K562 (cell line): ENCODE measurements around the gene PHLDB3. TPM values are rescaled to one million over a fixed set of nuclear protein-coding genes. Genes with fewer than 3 reads are reported as not detected.
A peak's percentile ranks its signal among the peaks of the same experiment; 100 is the strongest.

ENCODE experiments used
- E4F1 ChIP-seq: fragments of 250-450 bp; sonication (Bioruptor Pico); IDR thresholded peaks from 2 replicates; pipeline ENCODE4 v1.5.0; 2021; ENCODE audit warnings: mild to moderate bottlenecking, borderline replicate concordance
- PRMT5 ChIP-seq: sonication (generic); formaldehyde crosslinking; IDR thresholded peaks from 2 replicates; pipeline ENCODE4 v1.5.0; 2020; ENCODE audit warnings: missing genetic modification reagents
- RBM22 ChIP-seq: fragments of 200-400 bp; formaldehyde crosslinking; IDR thresholded peaks from 2 replicates; pipeline ENCODE4 v1.6.1; 2018; ENCODE audit warnings: low read length, low read depth; ENCODE audit not compliant: poor library complexity, severe bottlenecking
- THRA ChIP-seq: fragments of 450-650 bp; IDR thresholded peaks from 2 replicates; pipeline ENCODE4 v1.6.1; 2017; ENCODE audit warnings: mild to moderate bottlenecking, moderate library complexity
- TOE1 ChIP-seq, 2 experiments: fragments of 450-650 bp in 1 of 2; sonication (generic) in 1 of 2; formaldehyde crosslinking in 1 of 2; IDR thresholded peaks; 2 replicates each; pipeline versions ENCODE4 v1.7.1 to v1.8.0; 2016 to 2022; ENCODE audit warnings: borderline replicate concordance in 2 of 2, mild to moderate bottlenecking in 2 of 2, antibody characterized with exemption in 1 of 2, inconsistent platforms in 1 of 2, low read depth in 1 of 2, missing genetic modification reagents in 1 of 2, moderate library complexity in 1 of 2
- ZBTB43 ChIP-seq: sonication (generic); formaldehyde crosslinking; IDR thresholded peaks from 2 replicates; pipeline ENCODE4 v1.8.0; 2023; ENCODE audit warnings: mild to moderate bottlenecking, missing genetic modification reagents
- polyA plus RNA-seq, 8 experiments: library from polyadenylated mRNA; depleted of rRNA in 4 of 8; stranded (reverse) in 5 of 8; unstranded in 3 of 8; fragments of >200 nt; fragmentation: Nextera tagmentation in 2 of 8; fragmentation: Illumina TruSeq in 1 of 8; extraction: Ambion mirVana in 2 of 8; extraction: Trizol in 1 of 8; gene quantifications; 2 replicates each; pipeline versions ENCODE4 v1.2.1 to v1.2.3, GENCODE V29; 2011 to 2014; ENCODE audit warnings: inconsistent platforms in 1 of 8, missing spikeins in 1 of 8
- total RNA-seq, 7 experiments: library from RNA; depleted of rRNA in 6 of 7; stranded (reverse); fragments of >200 nt in 6 of 7; fragmentation: Illumina TruSeq in 2 of 7; extraction: Trizol in 2 of 7; gene quantifications; 2 replicates each; pipeline versions ENCODE4 v1.2.1 to v1.2.3, GENCODE V29; 2011 to 2021; ENCODE audit warnings: low replicate concordance in 1 of 7
- TF ChIP-seq, protein P1 (sequence below): sonication (generic); formaldehyde crosslinking; IDR thresholded peaks from 2 replicates; pipeline ENCODE4 v1.8.0; 2023; ENCODE audit warnings: missing genetic modification reagents, mild to moderate bottlenecking, borderline replicate concordance
- TF ChIP-seq, protein P2 (sequence below): fragments of 250-450 bp; sonication (Bioruptor Pico); IDR thresholded peaks from 2 replicates; pipeline ENCODE4 v1.5.1; 2021; ENCODE audit warnings: mild to moderate bottlenecking
- TF ChIP-seq, protein P3 (sequence below): fragments of 250-450 bp; sonication (Bioruptor Pico); IDR thresholded peaks from 2 replicates; pipeline ENCODE4 v1.8.0; 2022; ENCODE audit warnings: inconsistent platforms

Gene PHLDB3
- total and polyA plus RNA-seq, 9 of the 15 experiments (the other 6 are each of a cell fraction or from before 2014, with no cell fraction given) = 0.04 to 23.5 (median 3.9) TPM

DNA sequence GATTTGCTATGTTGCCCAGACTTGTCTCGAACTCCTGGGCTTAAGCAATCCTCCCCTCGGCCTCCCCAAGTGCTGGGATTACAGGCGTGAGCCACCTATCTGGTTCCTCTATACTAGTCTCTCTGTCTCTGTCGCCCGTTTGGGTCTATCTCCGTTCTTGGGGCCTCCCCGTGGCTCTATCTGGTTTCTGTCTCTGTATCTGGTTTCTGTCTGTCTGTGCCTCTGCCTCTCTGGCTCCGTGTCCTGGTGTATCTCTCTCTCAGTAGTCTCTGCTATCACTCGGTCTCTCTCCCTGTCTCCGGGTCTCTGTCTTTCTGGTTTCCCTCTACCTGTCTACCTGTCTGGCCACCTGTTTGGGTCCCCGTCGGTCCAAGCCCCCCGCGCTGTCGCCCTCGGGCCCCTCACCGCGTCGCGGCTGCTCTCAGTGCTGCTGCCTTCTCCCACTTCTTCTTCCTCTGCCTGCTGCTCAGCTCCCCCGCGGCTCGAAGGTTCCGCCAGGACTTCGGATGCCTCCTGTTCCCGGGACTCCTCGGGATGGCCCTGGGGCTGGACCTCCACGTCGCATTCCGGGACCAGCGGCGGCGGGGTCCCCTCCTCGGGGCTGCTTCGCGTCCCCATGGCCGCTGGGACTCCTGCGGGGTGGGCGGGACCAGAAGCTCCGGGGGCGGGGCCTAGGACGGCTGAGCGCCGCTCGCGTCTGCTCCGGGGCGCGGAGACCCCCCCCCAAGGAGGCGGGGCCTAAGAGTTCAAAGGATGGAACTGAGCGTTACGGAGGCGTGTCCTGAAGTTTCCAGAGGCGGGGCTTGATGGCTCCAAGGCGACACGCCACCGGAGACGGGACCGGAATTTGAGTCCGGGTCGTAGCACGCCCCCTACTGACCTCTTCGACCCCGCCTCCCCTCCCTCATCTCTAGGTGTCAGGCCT, 783 bp downstream of the PHLDB3 start (continued):
- TF ChIP-seq, protein P1, sequence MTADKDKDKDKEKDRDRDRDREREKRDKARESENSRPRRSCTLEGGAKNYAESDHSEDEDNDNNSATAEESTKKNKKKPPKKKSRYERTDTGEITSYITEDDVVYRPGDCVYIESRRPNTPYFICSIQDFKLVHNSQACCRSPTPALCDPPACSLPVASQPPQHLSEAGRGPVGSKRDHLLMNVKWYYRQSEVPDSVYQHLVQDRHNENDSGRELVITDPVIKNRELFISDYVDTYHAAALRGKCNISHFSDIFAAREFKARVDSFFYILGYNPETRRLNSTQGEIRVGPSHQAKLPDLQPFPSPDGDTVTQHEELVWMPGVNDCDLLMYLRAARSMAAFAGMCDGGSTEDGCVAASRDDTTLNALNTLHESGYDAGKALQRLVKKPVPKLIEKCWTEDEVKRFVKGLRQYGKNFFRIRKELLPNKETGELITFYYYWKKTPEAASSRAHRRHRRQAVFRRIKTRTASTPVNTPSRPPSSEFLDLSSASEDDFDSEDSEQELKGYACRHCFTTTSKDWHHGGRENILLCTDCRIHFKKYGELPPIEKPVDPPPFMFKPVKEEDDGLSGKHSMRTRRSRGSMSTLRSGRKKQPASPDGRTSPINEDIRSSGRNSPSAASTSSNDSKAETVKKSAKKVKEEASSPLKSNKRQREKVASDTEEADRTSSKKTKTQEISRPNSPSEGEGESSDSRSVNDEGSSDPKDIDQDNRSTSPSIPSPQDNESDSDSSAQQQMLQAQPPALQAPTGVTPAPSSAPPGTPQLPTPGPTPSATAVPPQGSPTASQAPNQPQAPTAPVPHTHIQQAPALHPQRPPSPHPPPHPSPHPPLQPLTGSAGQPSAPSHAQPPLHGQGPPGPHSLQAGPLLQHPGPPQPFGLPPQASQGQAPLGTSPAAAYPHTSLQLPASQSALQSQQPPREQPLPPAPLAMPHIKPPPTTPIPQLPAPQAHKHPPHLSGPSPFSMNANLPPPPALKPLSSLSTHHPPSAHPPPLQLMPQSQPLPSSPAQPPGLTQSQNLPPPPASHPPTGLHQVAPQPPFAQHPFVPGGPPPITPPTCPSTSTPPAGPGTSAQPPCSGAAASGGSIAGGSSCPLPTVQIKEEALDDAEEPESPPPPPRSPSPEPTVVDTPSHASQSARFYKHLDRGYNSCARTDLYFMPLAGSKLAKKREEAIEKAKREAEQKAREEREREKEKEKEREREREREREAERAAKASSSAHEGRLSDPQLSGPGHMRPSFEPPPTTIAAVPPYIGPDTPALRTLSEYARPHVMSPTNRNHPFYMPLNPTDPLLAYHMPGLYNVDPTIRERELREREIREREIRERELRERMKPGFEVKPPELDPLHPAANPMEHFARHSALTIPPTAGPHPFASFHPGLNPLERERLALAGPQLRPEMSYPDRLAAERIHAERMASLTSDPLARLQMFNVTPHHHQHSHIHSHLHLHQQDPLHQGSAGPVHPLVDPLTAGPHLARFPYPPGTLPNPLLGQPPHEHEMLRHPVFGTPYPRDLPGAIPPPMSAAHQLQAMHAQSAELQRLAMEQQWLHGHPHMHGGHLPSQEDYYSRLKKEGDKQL (CRISPR knock-in tag) = 0 out of 2 replicates have a peak, but pooled peaks have one; percentile 50
- TF ChIP-seq RBM22 (no peak), THRA (no peak), ZBTB43 (CRISPR knock-in tag) (no peak), PRMT5 (no peak), TOE1 (IDR thresholded peaks at IDR 0.05; ENCODE audit: borderline replicate concordance) (0 out of 2 replicates have a peak, but pooled peaks have one; percentile 6), TOE1 (CRISPR knock-in tag; IDR thresholded peaks at IDR 0.05; ENCODE audit: borderline replicate concordance, low read depth) (no peak), E4F1 (CRISPR knock-in tag) (no peak)
- TF ChIP-seq, protein P2, sequence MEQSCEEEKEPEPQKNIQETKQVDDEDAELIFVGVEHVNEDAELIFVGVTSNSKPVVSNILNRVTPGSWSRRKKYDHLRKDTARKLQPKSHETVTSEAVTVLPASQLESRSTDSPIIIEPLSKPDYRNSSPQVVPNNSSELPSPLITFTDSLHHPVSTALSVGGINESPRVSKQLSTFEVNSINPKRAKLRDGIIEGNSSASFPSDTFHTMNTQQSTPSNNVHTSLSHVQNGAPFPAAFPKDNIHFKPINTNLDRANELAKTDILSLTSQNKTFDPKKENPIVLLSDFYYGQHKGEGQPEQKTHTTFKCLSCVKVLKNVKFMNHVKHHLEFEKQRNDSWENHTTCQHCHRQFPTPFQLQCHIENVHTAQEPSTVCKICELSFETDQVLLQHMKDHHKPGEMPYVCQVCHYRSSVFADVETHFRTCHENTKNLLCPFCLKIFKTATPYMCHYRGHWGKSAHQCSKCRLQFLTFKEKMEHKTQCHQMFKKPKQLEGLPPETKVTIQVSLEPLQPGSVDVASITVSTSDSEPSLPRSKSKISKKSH (CRISPR knock-in tag) = no peak
- TF ChIP-seq, protein P3, sequence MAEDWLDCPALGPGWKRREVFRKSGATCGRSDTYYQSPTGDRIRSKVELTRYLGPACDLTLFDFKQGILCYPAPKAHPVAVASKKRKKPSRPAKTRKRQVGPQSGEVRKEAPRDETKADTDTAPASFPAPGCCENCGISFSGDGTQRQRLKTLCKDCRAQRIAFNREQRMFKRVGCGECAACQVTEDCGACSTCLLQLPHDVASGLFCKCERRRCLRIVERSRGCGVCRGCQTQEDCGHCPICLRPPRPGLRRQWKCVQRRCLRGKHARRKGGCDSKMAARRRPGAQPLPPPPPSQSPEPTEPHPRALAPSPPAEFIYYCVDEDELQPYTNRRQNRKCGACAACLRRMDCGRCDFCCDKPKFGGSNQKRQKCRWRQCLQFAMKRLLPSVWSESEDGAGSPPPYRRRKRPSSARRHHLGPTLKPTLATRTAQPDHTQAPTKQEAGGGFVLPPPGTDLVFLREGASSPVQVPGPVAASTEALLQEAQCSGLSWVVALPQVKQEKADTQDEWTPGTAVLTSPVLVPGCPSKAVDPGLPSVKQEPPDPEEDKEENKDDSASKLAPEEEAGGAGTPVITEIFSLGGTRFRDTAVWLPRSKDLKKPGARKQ = no peak
